Brain microvascular endothelial cell (primary cell): Measurements from ENCODE around the gene NKX2-1.

ENCODE experiments used
- DNase-seq: peaks from one replicate; pipeline ENCODE4 v3.0.0-alpha.2; 2020
- H3K27ac ChIP-seq: fragments of 250-450 bp; sonication (Bioruptor Pico); 2 replicates; pipeline ENCODE4 v1.5.1; 2020; ENCODE audit warnings: mild to moderate bottlenecking, moderate library complexity
- H3K27me3 ChIP-seq: fragments of 250-450 bp; sonication (Bioruptor Pico); replicated peaks from 2 replicates; pipeline ENCODE4 v1.5.1; 2020; ENCODE audit warnings: mild to moderate bottlenecking
- H3K36me3 ChIP-seq: fragments of 250-450 bp; sonication (Bioruptor Pico); replicated peaks from 2 replicates; pipeline ENCODE4 v1.5.1; 2020; ENCODE audit warnings: mild to moderate bottlenecking
- H3K4me3 ChIP-seq: 2 replicates; pipeline ENCODE4 v1.5.1; 2011; ENCODE audit warnings: low read depth, mild to moderate bottlenecking, control low read depth, low read length, moderate library complexity
- in situ Hi-C: cut with HindIII; loops from 2 replicates; pipeline ENCODE4 v1.10.0; 2017; ENCODE audit warnings: low sequenced_read_pairs, low pct_ligation_motif_present
- TF ChIP-seq, protein P1 (sequence below): IDR thresholded peaks from 2 replicates; pipeline ENCODE4 v1.5.1; 2011; ENCODE audit warnings: low read depth, mild to moderate bottlenecking, moderate library complexity, low read length, control low read depth, inconsistent platforms; ENCODE audit errors: missing control alignments

Gene NKX2-1

GRCh38 chr14:36538051-36538450 lies 18.0 kb upstream of the NKX2-1 start:
- Histone ChIP-seq H3K27me3 (no peaks in the 10 kb centered on the region), H3K27ac (no peak overlapping the region), H3K36me3 (no peaks in the 10 kb centered on the region), H3K4me3 (no peak overlapping the region)
- DNase-seq = no peak
- in situ Hi-C loops = no loop called here
- TF ChIP-seq, protein P1, sequence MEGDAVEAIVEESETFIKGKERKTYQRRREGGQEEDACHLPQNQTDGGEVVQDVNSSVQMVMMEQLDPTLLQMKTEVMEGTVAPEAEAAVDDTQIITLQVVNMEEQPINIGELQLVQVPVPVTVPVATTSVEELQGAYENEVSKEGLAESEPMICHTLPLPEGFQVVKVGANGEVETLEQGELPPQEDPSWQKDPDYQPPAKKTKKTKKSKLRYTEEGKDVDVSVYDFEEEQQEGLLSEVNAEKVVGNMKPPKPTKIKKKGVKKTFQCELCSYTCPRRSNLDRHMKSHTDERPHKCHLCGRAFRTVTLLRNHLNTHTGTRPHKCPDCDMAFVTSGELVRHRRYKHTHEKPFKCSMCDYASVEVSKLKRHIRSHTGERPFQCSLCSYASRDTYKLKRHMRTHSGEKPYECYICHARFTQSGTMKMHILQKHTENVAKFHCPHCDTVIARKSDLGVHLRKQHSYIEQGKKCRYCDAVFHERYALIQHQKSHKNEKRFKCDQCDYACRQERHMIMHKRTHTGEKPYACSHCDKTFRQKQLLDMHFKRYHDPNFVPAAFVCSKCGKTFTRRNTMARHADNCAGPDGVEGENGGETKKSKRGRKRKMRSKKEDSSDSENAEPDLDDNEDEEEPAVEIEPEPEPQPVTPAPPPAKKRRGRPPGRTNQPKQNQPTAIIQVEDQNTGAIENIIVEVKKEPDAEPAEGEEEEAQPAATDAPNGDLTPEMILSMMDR = no peak

DNA sequence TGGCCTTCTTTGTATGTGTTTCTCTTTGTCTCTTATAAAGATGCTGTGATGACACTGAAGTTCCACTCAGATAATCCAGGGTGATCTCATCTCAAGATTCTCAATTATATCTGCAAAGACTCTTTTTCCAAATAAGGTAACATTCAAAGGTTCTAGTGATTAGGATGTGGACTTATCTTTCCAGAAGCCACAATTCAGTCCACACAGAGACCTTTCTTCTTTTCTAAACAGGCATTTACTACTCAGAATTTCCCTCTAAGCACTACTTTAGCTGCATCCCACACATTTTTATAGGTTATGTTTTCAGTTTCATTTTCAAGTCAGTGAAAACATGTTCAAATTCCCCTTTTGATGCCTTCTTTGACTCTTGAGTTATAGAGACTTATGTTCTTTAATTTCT lies 9.0 kb upstream of the NKX2-1 start:
- Histone ChIP-seq H3K27me3 (peaks cover 28% of the 10 kb centered on the region), H3K4me3 (no peak overlapping the region), H3K27ac (no peak overlapping the region), H3K36me3 (no peaks in the 10 kb centered on the region)
- DNase-seq = no peak
- TF ChIP-seq, protein P1 = no peak
- in situ Hi-C loops = no loop called here

- in situ Hi-C loops = no loop called here
- H3K27me3 ChIP-seq = peaks cover 60% of the 10 kb centered on the region
- DNase-seq = no peak
These were observed 5.7 kb upstream of the NKX2-1 start for GRCh38 chr14:36525746-36526099.

DNA sequence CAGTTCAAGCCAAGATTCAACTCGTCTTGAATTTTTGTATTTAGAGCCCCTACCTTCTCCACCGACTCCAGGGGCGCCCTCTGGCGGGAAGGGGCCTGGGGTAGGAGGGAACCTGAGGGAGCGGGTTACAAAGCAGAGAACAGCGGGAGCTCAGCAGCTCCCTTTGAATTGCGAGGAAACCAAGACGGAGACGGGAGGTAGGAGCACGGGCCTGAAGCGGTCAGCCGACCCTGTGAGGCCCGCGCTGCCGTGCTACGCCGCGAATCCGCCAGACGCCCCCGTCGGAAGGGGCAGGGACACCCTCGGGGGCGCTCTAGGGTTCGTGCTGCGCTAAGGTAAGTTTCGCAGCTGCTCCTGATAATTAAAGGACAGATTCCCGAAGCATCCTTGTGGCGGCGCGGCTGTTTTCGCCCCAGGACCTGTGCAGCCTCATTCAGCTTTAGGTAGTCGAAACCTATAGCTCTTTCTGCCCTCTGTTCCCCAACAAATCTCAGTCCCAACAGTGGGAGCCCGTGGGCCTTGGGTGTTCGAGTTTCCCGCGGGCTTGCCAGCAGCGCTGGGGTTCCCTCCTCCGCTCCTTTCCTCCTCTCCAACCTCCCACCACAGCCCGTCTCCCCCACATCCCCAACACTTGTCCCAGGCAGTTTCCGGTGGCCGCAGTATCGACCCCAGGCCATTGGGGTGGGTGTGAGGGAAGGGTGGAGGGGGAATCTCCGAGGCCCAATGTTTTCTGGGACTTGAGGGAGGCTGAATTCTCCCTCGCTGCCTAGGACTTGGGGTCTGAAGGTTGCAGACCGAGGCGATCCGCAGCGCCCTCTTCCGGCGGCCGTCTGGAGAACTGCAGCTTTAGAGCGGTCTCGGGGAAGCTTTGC lies 5.1 kb upstream of the NKX2-1 start:
- DNase-seq = no peak
- H3K27ac ChIP-seq = no peak overlapping the region
- H3K4me3 ChIP-seq = no peak overlapping the region
- peaks cover 64% of the 10 kb centered on the region for H3K27me3 ChIP-seq
- TF ChIP-seq, protein P1 = peak; percentile 57
- in situ Hi-C loops = no loop called here
- no peaks in the 10 kb centered on the region for H3K36me3 ChIP-seq

More at GRCh38 chr14:36525746-36526099, 5.7 kb upstream of the NKX2-1 start:
- Histone ChIP-seq H3K27ac (no peak overlapping the region), H3K36me3 (no peaks in the 10 kb centered on the region), H3K4me3 (no peak overlapping the region)
- TF ChIP-seq, protein P1 = no peak

- no peak for DNase-seq
- TF ChIP-seq, protein P1 = no peak
- H3K27me3 ChIP-seq = peaks cover 72% of the 10 kb centered on the region
- no peak overlapping the region for H3K27ac ChIP-seq
- H3K36me3 ChIP-seq = no peaks in the 10 kb centered on the region
- in situ Hi-C loops = no loop called here
- H3K4me3 ChIP-seq = no peak overlapping the region
These were observed 4.3 kb upstream of the NKX2-1 start for GRCh38 chr14:36524220-36524837.
